Dedifferentiated amniotic fluid mesenchymal stem cell (primary cell): ENCODE measurements around the gene VPS18.

Experiments used
- DNase-seq: peaks from one replicate; pipeline ENCODE4 v3.0.0-alpha.2; 2016; ENCODE audit errors: extremely low spot score

VPS18 gene

DNA sequence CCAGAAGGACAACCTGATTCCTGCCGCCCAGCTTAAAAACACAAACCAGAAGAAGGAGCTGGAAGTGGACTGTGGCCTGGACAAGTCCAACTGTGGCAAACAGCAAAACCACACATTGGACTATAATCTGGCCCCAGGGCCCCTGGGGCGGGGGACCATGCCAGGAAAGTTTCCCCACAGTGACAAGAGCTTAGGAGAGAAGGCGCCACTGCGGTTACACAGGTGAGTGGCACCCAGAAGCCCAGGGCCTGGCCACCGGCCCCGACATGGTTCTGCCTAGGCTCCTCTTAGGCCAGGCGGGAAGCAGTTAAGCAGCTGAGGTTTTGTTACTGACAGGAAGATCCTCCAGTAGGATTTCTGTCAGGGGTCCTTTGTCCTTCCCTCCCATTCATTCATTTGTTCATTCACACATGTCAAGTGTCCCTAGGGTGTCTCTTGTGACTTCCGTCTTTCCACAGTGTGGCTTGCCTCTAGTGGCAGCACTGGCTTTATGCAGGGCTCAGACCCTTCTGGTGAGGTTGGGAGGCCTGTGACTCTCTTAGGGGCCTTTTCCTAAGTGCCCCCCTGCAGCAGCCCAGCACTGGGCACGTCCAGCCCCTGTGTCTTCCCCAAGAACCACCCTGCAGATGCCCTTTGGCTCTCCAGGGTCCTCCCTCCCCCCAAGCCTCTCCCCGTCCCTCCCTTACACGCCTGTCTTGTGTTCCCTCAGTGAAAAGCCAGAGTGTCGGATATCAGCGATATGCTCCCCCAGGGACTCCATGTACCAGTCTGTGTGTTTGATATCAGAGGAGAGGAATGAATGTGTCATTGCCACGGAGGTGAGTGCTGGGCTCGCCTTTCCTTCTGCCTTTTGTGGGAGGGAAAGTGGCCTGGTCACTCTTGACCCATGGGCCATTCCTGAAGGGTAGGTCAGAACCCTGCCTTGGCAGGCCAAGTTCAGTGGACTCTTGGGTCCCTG lies 42.7 kb downstream of the VPS18 start:
- DNase-seq, result no peak

DNA sequence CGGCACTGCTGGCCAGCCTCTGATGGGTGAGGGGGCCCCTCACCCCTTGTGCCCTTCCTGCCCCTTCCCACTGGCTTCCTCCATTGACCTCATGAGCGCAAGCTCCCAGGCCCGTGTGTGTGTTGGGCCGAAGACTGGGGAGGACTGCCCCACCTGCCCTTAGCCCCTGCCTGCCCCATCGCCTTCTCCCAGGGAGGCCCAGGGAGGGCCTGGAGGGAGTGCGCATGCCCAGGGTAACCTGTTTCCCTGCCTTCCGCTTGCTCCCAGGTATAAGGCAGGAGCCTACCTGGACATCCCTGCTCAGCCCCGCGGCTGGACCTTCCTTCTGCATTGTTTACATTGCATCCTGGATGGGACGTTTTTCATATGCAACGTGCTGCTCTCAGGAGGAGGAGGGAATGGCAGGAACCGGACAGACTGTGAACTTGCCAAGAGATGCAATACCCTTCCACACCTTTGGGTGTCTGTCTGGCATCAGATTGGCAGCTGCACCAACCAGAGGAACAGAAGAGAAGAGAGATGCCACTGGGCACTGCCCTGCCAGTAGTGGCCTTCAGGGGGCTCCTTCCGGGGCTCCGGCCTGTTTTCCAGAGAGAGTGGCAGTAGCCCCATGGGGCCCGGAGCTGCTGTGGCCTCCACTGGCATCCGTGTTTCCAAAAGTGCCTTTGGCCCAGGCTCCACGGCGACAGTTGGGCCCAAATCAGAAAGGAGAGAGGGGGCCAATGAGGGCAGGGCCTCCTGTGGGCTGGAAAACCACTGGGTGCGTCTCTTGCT lies 43.7 kb downstream of the VPS18 start:
- no peak for DNase-seq

DNA sequence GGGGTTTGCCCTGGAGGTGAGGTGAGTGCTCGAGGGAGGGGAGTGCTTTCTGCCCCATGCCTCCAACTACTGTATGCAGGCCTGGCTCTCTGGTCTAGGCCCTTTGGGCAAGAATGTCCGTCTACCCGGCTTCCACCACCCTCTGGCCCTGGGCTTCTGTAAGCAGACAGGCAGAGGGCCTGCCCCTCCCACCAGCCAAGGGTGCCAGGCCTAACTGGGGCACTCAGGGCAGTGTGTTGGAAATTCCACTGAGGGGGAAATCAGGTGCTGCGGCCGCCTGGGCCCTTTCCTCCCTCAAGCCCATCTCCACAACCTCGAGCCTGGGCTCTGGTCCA lies 44.3 kb downstream of the VPS18 start:
- DNase-seq, result no peak

DNA sequence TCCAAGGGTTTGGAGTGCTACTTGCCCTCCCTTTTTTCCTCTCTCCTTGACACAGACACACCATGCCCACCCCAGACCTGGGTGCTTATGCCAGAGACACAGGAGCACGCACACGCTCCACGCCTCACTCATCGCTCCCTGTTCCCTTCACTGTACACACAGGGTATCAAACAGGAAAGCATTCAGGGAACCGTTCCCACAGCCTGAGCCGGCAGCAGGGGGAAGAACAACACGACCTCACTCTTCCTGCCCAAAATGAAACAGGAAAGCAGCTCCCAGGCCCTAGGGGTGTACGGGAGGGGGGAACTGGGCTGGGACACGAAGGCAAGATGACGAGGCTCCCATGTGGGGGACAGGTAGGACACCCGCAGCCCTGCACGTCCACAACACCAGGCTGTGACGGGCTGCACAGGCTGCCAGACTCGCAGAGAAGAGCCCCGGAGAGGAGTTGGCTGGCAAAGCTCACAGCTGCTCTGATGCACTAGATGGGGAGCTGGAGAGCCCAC lies 46.1 kb downstream of the VPS18 start:
- no peak for DNase-seq

DNA sequence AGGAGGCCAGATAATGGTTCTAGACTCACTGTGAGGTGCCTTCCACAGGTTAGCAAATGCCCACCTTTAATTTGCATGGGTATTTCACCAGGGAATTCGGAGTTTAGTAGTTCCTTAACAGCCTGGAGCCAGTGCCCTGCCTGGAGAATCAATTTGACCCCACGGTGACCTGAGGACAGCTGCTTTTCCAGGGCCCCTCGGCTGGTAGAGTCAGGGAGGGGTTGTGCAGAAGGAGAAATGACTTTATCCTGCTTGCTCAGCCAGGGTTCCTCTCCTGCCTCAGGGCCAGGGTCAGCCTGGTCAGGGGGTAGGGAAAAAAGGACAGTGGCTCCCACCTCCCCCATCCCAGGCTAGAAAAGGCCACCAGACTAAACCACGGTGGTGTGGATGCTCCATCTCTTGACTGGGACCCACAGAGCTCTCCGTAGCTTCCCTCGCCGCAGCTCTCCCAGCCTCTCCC lies 46.8 kb downstream of the VPS18 start:
- no peak for DNase-seq

DNA sequence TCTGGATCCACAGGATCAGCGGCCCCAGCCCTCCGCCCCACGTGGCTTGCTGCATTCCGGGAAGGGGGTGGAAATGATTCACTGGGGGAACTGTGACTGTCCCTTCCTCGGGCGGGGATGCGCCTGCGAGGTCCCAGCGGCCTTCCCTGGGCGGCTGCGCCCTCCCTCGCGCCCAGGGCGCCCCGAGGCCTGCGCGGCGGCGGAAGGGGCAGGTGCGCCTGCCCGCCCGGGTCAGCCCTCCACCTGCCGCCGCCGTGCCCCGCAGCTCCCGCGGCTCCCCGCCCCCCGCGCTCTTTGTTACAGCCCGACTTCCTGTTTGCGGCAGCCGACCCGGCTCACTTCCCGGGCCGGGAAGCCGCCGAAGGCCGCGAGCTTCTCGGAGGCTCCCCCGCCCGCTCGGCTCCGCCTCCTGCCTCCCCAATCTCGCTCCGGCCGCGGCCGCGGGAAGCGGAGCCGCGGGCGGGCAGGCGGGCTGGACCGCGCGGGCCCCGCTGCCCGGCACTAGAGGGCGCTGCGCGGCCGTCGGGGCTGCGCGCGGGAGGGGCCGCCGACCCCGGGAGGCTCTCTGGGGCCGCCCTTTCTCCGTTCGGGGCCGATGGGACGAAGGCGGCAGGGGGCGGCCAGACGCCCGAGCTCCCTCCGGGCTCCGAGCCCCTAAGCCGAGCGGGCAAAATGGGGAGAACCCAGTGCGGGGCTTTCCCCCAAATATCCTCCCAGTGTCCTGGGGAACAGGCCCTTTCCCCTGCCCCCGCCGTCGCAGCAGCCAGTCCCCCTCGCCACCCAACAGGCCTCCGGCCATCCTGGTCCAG lies 47.5 kb downstream of the VPS18 start:
- DNase-seq, result peak; percentile 47

DNA sequence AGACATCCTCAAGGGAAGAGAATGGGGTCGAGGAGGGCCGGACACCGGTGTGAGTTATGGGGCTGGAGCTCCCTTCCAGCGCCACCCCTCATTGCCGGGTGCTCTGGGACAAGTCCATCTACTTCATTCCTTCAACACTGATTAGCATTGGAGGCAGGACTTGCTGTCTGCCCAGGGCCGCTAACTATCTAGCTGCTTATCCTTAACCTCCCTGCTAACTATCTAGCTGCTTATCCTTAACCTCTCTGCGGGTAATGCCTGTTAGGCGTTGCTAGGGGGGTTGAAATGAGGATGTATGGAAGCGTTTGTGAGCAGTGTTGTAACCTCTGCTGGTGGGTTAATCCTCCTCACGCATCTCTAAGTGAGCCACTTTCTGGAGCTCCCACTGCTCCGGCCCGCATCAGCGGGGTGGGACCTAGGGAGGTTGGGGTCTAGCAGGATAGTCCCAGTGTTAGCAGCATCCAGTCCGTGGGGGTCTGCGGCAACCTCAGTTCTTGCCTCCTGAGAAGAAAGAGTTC lies 48.1 kb downstream of the VPS18 start:
- DNase-seq, result no peak

DNA sequence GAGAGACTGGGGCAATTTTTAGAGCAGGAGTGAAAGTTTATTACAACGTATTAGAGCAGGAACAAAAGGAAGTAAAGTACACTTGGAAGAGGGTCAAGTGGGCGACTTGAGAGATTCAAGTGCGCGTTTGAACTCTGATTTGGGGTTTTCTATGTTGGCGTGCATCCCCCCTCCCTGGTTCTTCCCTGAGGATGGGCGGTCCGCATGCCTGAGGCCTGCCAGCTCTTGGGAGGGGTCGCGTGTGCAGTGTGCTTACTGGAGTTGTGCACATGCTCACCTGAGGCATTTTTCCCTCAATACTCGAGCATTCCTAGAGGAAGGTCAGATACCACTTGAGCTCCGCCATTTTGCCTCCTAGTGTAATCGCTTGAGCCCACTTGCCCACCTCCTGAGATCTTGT lies 48.6 kb downstream of the VPS18 start:
- DNase-seq, result no peak

DNA sequence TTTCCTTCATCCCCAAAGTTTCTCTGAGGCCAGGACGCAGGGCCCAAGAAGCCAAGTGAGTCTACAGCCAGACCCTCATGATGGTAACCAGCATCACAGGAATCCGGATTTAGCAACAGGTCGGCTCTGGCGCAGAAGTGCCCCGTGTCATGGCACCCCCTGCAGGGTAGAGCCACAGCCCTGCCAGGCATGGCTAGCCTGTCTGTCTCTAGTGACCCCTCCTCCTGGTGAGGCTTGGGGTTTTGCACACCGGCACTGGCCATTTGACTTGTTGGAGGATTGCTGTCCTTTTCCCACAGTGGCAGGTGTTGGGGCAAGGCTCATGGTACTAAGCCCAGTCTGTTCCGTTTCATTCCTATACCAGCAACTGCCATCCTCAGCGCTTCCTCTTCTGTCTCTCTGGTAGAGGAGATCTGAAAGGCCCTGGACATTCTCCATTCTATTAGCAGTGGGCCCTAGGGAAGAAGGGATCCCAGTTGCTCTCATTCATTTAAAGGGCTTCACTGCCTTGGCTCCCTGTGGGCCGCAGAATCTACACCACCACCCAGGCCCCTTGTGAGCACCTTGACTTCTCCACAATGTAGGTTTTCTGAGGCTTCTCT lies 49.6 kb downstream of the VPS18 start:
- no peak for DNase-seq

DNA sequence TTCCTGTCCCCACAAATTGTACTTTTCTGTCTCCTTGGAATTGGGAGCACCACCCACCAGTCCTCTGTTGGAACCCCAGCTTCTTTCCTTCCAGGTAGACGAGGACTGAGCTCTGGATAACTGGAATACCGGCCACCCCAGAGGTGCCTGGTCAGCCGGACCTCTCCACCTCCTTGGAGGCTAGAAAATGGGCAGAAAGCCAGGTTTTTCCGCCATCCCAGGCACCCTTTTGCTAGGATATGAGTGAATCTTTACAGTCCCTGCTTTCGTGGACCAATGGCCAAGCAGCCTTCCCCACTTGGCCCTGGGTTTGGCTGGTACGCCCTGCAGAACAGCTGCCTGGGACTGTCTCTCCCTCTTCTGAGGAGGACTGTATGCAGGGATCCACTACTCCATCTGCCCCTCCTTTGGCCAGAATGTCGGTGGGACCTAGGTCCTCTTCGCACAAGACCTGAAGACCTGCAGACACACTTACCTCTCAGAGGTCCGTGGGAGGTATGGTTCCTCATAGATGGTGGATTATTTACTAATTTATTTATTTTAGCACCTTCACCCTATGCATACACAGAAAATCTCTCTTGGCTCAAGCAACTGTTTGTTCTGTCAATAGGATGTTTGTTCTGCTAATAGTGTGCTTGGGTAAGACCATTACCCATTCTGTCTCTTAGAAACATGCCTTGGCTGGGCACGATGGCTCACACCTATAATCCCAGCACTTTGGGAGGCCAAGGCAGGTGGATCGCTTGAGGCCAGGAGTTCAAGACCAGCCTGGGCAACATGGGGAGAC lies 50.5 kb downstream of the VPS18 start:
- no peak for DNase-seq

DNA sequence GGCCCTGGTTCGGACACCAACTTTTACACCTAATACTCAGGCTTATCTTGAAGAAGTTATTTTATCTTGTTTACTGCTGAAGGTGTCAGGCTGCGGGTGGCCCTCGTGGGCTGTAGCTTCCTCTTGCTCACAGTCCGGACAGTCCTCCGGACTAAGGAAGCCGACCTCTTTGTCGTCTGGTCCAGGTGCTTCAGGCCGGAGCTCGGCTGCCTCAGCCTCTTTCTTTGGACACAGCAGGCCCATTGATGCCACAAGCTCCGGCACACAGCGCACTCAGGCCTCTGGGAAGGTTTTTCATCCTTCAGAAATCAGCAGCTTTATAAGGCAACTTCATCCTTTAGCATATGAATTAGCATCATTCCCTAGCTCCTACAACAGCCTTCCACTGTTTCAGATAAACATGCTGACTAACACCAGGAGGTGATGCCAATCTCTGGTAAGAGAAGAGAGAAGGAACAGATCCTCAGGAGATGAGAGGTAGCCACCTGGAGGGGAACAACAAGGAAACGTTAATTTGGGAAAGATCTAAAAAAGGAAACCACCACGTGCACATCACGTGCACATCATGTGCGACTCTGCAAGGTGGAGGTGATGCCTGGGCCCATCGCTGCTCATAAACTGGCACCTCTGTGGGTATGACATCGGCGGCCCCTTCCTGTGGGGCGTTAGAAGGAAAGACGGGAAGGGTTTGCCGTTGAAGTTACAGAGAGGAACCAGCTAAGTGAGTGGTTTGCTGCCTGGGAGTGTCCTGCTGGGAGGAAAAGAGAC lies 54.6 kb downstream of the VPS18 start:
- no peak for DNase-seq

DNA sequence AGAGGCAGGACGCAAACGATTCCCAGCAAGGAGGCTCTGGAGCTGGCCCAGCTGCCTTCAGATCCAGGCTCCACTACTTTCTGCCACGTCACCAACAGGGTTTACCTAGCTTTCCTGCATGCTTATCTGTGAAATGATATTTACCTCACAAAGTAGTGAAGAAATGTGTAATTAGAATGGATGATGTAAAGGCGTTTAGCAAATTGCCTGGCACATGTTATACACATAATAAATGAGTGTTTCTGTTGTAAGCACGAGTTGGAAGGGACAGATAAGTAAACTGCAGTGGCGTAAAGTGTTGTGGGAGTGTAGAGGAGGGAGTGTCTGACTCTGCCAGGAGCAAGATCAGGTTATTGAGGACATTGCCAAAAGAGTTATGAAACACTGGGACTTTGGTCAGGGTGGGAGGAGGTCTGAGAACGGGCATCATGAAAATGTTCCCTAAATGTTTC lies 55.5 kb downstream of the VPS18 start:
- DNase-seq, result no peak

DNA sequence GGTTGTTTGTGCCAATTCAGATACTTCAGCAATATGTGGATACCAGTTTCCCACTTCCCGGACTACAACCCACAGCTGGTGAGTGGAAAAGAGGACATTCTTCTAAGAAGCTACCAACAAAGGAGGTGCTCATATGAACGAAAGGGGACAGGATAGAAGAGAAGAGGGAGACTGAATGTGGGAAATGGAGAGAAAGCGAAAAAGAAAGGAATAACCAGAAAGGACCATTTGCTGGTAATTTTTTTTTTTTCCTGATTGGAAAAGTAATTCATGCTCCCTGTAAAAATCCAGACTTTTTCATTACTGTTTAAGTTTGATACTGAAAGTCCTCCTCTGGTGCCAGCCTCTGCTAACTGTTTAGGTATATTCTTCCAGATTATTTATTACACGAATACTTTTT lies 57.5 kb downstream of the VPS18 start:
- no peak for DNase-seq

DNA sequence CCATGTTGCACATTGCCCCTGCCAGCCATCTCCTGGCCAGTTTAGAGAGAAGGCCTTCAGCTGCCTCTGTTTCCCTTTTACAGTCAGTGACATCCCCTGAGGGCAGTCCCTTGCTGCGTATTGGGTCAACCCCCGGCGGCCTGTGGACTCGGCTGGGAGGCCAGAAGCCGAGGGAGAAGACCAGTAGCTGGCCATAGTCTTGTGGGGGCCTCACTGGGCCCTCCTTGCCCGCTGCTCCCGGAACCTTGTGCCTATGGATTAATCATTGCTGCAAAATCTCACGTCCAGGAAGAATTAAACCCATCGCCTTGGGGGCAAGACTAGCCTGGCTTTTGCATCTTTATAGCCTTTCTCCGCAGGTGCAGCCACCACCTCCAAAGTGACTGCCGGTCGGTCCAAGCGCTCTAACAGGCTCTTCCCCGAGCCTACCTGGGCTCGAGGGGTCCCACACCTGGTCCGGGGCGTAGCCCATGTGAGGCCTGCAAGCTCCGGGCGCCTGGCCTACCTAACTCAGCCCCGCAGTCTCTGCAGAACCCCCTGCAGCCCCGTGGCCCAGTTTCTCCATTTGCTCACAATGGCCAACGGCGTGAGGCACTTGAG lies 58.2 kb downstream of the VPS18 start:
- no peak for DNase-seq

DNA sequence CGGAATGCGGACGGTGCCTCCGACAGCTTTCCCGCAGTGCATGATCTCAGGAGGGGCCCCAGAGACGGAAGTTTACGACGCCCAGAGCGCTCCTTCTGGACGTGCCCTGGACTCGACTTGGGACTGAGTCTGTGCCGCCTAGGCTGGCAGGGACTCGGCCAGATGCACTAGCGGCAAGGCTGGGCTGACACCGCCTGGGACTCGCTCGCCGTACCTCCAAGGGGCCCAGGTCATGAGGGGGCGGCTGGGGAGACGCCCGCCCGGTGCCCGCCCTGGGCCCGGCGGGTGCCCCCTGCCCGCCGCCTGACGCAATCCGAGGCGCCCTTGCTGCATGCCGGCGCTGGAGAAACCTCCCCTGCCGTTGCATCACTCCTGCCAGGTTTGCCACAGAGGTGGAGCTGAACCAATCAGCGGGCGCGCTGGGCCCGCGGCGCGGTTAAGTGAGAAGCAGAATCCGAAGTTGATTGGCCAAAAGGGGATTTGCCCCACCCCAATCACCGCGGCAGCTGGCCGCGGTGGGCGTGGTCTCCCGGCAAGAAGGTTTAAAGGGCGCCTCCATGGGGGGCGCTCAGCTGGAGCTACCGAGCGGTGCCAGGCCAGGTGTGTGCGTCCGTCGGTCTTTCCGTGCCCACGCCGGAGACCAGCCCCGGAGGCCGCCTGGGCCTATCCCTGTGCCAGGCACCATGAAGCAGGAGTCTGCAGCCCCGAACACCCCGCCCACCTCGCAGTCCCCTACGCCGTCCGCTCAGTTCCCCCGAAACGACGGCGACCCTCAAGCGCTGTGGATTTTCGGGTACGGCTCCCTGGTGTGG lies 58.9 kb downstream of the VPS18 start, which contains the start of gene CHAC1:
Gene CHAC1 (plus strand): TSS at position 571 of the 812 bp plus-strand sequence. CDS start 113 bp downstream, at position 684.
- DNase-seq, result peak; percentile 95
